Mucosa of rectum (tissue), 2 donors: ENCODE results near the gene PHETA2.
A peak's percentile ranks its signal among the peaks of the same experiment; 100 is the strongest.
"Not testable (repeated sequence)": the region's sequence is repeated elsewhere in the genome, so short reads cannot be mapped to it uniquely, and the experiment has no call there.

Source experiments
- H3K27ac ChIP-seq, 2 donors: one replicate each; pipeline ENCODE4 v1.7.0; 2013; ENCODE audit warnings: inconsistent platforms in 2 of 2, low read depth in 2 of 2, low read length in 2 of 2
- H3K27me3 ChIP-seq, 2 donors: one replicate each; pipeline ENCODE4 v1.7.0; 2013; ENCODE audit warnings: low read length in 2 of 2; ENCODE audit not compliant: control insufficient read depth in 2 of 2, insufficient read depth in 2 of 2
- H3K36me3 ChIP-seq, 2 donors: one replicate each; pipeline ENCODE4 v1.7.0; 2013; ENCODE audit warnings: low read length in 2 of 2; ENCODE audit not compliant: control insufficient read depth in 2 of 2, insufficient read depth in 2 of 2
- H3K4me1 ChIP-seq, 2 donors: one replicate each; pipeline ENCODE4 v1.7.0; 2013; ENCODE audit warnings: low read length in 2 of 2, mild to moderate bottlenecking in 1 of 2; ENCODE audit not compliant: control insufficient read depth in 2 of 2, insufficient read depth in 2 of 2
- H3K4me3 ChIP-seq, 2 donors: one replicate each; pipeline ENCODE4 v1.7.0; 2013; ENCODE audit warnings: low read length in 2 of 2
- H3K9ac ChIP-seq, 2 donors: one replicate each; pipeline ENCODE4 v1.7.0; 2013; ENCODE audit warnings: low read length in 2 of 2, low read depth in 1 of 2, mild to moderate bottlenecking in 1 of 2
- H3K9me3 ChIP-seq, 2 donors: one replicate each; pipeline ENCODE4 v1.7.0; 2013; ENCODE audit warnings: low read length in 2 of 2; ENCODE audit not compliant: control insufficient read depth in 2 of 2
- donor health status: healthy.
- donor health status: Normal muscosa, but diverticular disease.

Gene PHETA2

DNA sequence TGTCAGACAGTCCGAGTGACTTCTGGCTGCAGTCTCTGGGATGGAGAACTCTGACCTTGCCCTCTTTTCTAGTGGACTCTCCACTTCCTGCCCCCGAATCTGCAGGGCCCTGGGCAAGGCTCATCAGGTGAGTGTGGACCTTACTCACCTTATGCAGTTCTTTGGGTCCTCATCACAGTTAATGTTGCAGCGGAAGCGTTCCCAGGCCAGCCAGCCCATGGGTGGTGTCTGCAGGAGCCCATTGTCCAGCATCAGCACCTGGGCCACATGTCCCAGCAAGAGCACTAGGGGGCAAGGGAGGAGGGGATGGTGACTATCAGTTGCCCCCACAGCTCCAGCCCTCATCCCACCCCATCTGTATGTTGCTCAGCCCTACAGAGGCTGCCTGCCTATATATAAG is 5.8 kb upstream of the PHETA2 start:
- Histone ChIP-seq H3K9ac (no peak overlapping the region), H3K4me1 (peaks cover 15 to 16% of the 10 kb centered on the region in 2 donors), H3K36me3 (peaks cover 21 to 25% of the 10 kb centered on the region in 2 donors), H3K4me3 (no peak overlapping the region), H3K27me3 (no peaks in the 10 kb centered on the region), H3K27ac (no peak overlapping the region), H3K9me3 (no peaks in the 10 kb centered on the region)

GRCh38 chr22:42069801-42070516 is 4.1 kb upstream of the PHETA2 start:
- peaks cover 25 to 26% of the 10 kb centered on the region in 2 donors for H3K4me1 ChIP-seq
- peaks cover 21 to 25% of the 10 kb centered on the region in 2 donors for H3K36me3 ChIP-seq
- no peaks in the 10 kb centered on the region for H3K27me3 ChIP-seq
- H3K4me3 ChIP-seq = peak overlapping the region; percentile 73 to 90
- H3K9ac ChIP-seq = peak overlapping the region; percentile 73 to 86
- no peaks in the 10 kb centered on the region for H3K9me3 ChIP-seq
- H3K27ac ChIP-seq = peak overlapping the region; percentile 91 to 95

DNA sequence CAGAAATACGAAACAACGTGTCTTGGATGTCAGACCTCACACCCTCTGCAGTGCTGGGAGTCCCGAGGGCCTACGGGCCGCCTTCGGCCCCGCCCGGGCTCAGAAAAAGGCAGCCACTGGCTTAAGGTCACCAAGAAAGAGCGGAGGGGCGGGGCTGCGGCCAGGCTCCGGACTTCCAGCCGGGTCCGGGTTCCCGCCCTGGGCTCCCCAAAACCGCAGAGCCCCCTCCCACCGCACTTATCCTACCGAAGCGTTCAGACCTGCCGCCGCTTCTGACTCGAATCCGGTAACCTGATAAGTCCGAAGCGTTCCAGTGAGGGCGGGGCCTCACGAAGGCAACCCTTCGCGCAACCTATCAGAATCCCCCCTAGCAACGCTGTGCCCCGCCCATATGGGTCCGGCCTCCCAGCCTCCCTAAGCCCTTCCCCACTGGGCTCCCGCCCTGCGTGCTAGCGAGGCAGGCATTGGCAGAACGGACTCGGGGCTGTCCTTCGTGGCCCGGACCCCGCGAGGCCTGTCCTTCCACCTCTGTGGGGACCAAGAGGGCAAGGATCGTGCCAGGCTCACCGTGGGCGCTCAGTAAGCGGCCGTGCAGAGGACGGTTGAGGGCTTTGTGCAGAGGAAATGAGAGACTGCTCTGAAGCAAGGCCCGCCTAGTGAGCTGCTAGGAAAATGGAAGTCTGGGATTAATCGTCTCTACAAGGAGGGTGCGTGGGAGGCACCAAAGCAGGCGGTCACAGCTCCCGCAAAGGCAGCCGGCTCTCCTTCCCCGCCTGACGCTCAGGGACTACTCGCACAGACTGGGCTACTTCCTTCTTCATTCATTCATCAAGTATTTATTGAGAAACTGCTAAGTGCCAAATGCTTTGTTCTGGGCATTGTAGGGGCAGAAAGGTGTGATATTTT is 3.3 kb upstream of the PHETA2 start, which contains the start of gene NAGA:
NAGA (minus strand) TSS at position 296 of the 906 bp plus-strand sequence. CDS start 515 bp downstream, outside the sequence.
- peaks cover 27 to 30% of the 10 kb centered on the region in 2 donors for H3K4me1 ChIP-seq
- H3K9me3 ChIP-seq = no peaks in the 10 kb centered on the region
- H3K27me3 ChIP-seq = no peaks in the 10 kb centered on the region
- peak within 1 kb of the TSS; percentile 73 to 90 for H3K4me3 ChIP-seq
- H3K27ac ChIP-seq = peak within 1 kb of the TSS; percentile 91 to 95
- peak within 1 kb of the TSS; percentile 73 to 86 for H3K9ac ChIP-seq
- peaks cover 15 to 17% of the 10 kb centered on the region in 2 donors for H3K36me3 ChIP-seq

DNA sequence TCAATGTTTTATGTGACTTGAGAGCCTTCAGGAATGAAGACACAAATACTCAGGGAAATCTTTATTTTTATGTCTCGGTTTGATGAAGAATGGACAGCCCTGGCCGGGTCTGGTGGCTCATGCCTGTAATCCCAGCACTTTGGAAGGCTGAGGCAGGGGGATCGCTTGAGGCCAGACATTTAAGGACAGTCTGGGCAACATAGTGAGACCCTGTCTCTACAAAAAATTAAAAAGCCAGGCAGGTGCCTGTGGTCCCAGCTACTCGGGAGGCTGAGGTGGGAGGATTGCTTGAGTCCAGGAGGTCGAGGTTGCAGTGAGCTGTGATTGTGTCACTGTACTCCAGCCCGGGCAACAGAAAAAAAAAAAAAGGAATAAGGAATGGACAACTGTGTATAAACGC is 2.5 kb upstream of the PHETA2 start:
- Histone ChIP-seq H3K4me1 (peaks cover 27 to 30% of the 10 kb centered on the region in 2 donors), H3K4me3 (peak overlapping the region; percentile 73 to 90), H3K27ac (peak overlapping the region; percentile 91 to 95), H3K9ac (peak overlapping the region; percentile 73 to 86), H3K36me3 (peaks cover 10 to 11% of the 10 kb centered on the region in 2 donors)
- H3K27me3 ChIP-seq, H3K9me3 ChIP-seq: not testable (repeated sequence)

- H3K27me3 ChIP-seq = no peaks in the 10 kb centered on the region
- H3K36me3 ChIP-seq = peaks cover 3 to 7% of the 10 kb centered on the region in 2 donors
- H3K9ac ChIP-seq = no peak overlapping the region
- no peaks in the 10 kb centered on the region for H3K9me3 ChIP-seq
- no peak overlapping the region for H3K4me3 ChIP-seq
- peaks cover 27 to 30% of the 10 kb centered on the region in 2 donors for H3K4me1 ChIP-seq
- no peak overlapping the region for H3K27ac ChIP-seq
Observed at GRCh38 chr22:42072606-42073330, 1.3 kb upstream of the PHETA2 start.

DNA sequence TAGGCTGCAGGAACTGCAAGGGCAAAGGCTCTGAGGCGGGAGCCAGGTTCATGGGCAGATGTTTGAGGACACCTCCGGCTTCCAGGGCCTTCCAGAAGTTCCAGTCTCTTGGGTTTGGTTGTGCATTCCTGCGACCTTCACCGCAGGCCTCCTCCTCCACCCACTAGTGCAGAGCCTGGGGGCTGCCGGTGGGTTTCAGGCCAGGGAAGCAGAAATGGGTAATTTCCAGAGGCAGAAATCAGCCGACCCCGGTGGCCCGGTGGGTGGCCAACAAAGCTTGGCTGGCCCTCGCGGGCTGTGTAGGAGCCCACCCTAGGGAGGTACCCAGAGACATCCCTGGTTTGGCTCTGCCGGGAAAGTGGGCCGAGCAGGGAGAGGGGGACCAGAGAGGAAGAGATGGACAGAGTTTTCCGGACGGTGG is 417 bp upstream of the PHETA2 start:
- H3K27ac ChIP-seq = peak overlapping the region; percentile 84
- H3K9me3 ChIP-seq = no peaks in the 10 kb centered on the region
- H3K36me3 ChIP-seq = peaks cover 6 to 7% of the 10 kb centered on the region in 2 donors
- peak overlapping the region; percentile 80 to 95 for H3K9ac ChIP-seq
- H3K27me3 ChIP-seq = no peaks in the 10 kb centered on the region
- peak overlapping the region; percentile 74 to 85 for H3K4me3 ChIP-seq
- H3K4me1 ChIP-seq = peaks cover 34 to 35% of the 10 kb centered on the region in 2 donors

DNA sequence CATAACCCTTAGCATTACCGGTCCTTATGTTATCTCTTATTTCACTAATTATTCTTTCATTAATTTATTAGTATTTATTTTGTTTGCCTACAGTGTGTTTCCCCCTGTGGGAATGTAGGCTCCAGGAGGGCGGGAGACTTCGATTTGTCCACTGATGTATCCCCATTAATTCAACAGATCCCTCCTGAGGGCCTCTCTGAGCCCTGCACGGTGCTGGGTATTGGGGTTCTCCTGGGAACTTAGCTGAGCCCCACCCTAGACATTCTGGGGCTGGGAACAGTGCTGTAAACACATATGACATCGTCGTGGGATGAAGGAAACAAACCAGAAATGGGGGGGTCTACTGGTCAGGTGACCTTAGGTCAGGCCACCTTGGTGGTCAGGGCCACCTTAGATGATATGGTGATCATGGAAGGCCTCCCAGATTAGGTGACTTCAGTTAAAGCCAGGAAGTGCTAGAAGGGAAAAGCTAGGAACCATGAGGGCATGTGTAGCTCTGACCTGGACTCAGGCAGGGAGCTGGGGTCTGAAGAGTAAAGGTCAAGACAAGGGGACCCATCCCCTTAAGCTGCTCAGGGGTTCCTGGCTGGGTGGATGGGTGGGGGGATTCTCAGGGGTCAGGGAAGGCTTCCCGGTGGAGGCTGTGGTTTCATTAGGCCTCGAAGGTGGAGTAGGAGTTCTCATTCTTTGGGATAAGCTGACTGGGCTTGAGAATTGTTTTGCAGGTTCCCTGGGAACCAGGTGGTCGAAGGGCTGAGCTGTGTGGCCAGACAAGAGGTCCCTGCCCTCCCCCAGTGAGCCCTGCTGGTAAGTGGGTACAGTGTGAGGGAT is 1.0 kb downstream of the PHETA2 start:
- Histone ChIP-seq H3K27ac (peak overlapping the region; percentile 84), H3K4me1 (peaks cover 33 to 36% of the 10 kb centered on the region in 2 donors), H3K27me3 (no peaks in the 10 kb centered on the region), H3K4me3 (peak overlapping the region; percentile 74 to 85), H3K36me3 (peaks cover 6 to 7% of the 10 kb centered on the region in 2 donors), H3K9ac (peak overlapping the region; percentile 80 to 95), H3K9me3 (no peaks in the 10 kb centered on the region)

DNA sequence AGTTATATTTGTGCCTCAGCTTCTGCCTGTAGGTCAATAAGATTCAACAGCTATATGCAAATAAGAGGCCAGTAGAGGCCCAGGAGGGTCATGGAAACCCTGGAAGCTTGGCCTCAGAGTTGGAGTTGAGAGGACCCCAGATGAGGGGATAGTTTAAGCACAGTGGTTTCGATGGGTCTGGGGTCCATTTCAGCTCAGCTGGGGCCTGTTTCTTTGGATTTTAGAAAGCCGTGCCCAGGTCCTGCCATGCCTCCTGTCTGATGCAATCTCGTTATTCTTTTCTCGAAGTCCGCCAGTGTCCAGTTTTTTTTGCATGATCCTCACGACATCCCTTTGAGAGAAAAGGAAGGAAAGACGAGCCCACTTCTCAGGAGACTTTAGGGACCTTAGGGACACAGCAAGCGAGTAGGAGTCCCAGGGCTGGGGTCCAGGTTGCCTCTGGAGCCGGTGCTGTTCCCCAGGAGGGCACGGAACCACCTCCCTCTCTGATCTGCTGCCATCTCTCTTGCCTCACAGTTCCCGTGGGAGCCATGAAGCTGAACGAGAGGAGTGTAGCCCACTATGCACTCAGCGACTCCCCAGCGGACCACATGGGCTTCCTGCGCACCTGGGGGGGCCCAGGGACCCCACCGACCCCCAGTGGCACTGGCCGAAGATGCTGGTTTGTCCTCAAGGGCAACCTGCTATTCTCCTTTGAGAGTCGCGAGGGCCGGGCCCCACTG is 2.9 kb downstream of the PHETA2 start:
- no peaks in the 10 kb centered on the region for H3K9me3 ChIP-seq
- no peak overlapping the region for H3K27ac ChIP-seq
- peaks cover 29 to 33% of the 10 kb centered on the region in 2 donors for H3K4me1 ChIP-seq
- H3K9ac ChIP-seq = no peak overlapping the region
- no peaks in the 10 kb centered on the region for H3K27me3 ChIP-seq
- H3K4me3 ChIP-seq = no peak overlapping the region
- H3K36me3 ChIP-seq = peaks cover 7 to 9% of the 10 kb centered on the region in 2 donors
